GM12878 (cell line): Measurements from ENCODE around the gene SRMS. TPM values are rescaled to one million over a fixed set of nuclear protein-coding genes. Genes with fewer than 3 reads are reported as not detected.

Source experiments
- polyA plus RNA-seq, 11 experiments: library from polyadenylated mRNA; depleted of rRNA in 4 of 11; unstranded in 6 of 11; stranded (reverse) in 5 of 11; fragments of >200 nt; fragmentation: Nextera tagmentation in 4 of 11; fragmentation: Illumina TruSeq in 1 of 11; extraction: Ambion mirVana in 4 of 11; extraction: Trizol in 1 of 11; gene quantifications; 1 replicate in 1 of 11; 2 replicates in 10 of 11; pipeline versions ENCODE4 v1.2.1 to v1.2.3, GENCODE V29; 2011 to 2016; ENCODE audit warnings: inconsistent platforms in 2 of 11, missing spikeins in 2 of 11, low read depth in 1 of 11
- total RNA-seq, 4 experiments: library from RNA; depleted of rRNA in 3 of 4; stranded (reverse); fragments of >200 nt in 3 of 4; fragmentation: Illumina TruSeq in 1 of 4; extraction: Trizol in 1 of 4; gene quantifications; 2 replicates each; pipeline versions ENCODE4 v1.2.1 to v1.2.3, GENCODE V29; 2013 to 2021

SRMS gene
- total and polyA plus RNA-seq, 10 of the 15 experiments (the other 5 are each of a cell fraction or from before 2014, with no cell fraction given) = not detected

Other genes with a start within 250 kb of the SRMS start
Only the 7 nearest of the 15 such genes appear.
- gene KCNQ2, start 75.1 kb downstream of the SRMS start, total RNA-seq (2014; rRNA removed) = not detected in 2 replicates
- not detected in 2 replicates for gene KCNQ2, start 75.1 kb downstream of the SRMS start, total RNA-seq (2014; rRNA removed; fragmentation: Illumina TruSeq; extraction: Trizol)
- gene KCNQ2, start 75.1 kb downstream of the SRMS start, total RNA-seq (2021) = 0.49 TPM in 1 of 2 replicates, not detected in the other
- gene KCNQ2, start 75.1 kb downstream of the SRMS start, polyA plus RNA-seq (2011; rRNA removed) = 0.26 TPM in 1 of 2 replicates, not detected in the other
- gene KCNQ2, start 75.1 kb downstream of the SRMS start, polyA plus RNA-seq (2014; fragmentation: Illumina TruSeq; extraction: Trizol) = not detected in 2 replicates
- not detected for gene KCNQ2, start 75.1 kb downstream of the SRMS start, polyA plus RNA-seq (2014; fragmentation: Nextera tagmentation; extraction: Ambion mirVana)
- 0.05 and 0.06 TPM in 2 replicates for gene KCNQ2, start 75.1 kb downstream of the SRMS start, polyA plus RNA-seq (2014; rRNA removed)
- gene KCNQ2, start 75.1 kb downstream of the SRMS start, polyA plus RNA-seq (2016; fragmentation: Nextera tagmentation; extraction: Ambion mirVana) = not detected
- gene EEF1A2, start 48.7 kb downstream of the SRMS start, total RNA-seq (2014; rRNA removed) = not detected in 2 replicates
- gene EEF1A2, start 48.7 kb downstream of the SRMS start, total RNA-seq (2014; rRNA removed; fragmentation: Illumina TruSeq; extraction: Trizol) = not detected in 2 replicates
- gene EEF1A2, start 48.7 kb downstream of the SRMS start, total RNA-seq (2021) = 0.56 and 0.74 TPM in 2 replicates
- gene EEF1A2, start 48.7 kb downstream of the SRMS start, polyA plus RNA-seq (2011; rRNA removed) = not detected in 2 replicates
- gene EEF1A2, start 48.7 kb downstream of the SRMS start, polyA plus RNA-seq (2014; fragmentation: Illumina TruSeq; extraction: Trizol) = not detected in 2 replicates
- not detected for gene EEF1A2, start 48.7 kb downstream of the SRMS start, polyA plus RNA-seq (2014; fragmentation: Nextera tagmentation; extraction: Ambion mirVana)
- gene EEF1A2, start 48.7 kb downstream of the SRMS start, polyA plus RNA-seq (2014; rRNA removed) = not detected in 2 replicates
- not detected for gene EEF1A2, start 48.7 kb downstream of the SRMS start, polyA plus RNA-seq (2016; fragmentation: Nextera tagmentation; extraction: Ambion mirVana)
- gene PPDPF, start 27.0 kb downstream of the SRMS start, total RNA-seq (2014; rRNA removed) = 36.8 and 47.6 TPM in 2 replicates
- 3.2 and 5.1 TPM in 2 replicates for gene PPDPF, start 27.0 kb downstream of the SRMS start, total RNA-seq (2014; rRNA removed; fragmentation: Illumina TruSeq; extraction: Trizol)
- 154 TPM in 2 replicates for gene PPDPF, start 27.0 kb downstream of the SRMS start, total RNA-seq (2021)
- 0.72 and 1.5 TPM in 2 replicates for gene PPDPF, start 27.0 kb downstream of the SRMS start, polyA plus RNA-seq (2011; rRNA removed)
- 5.2 TPM in 1 of 2 replicates, not detected in the other for gene PPDPF, start 27.0 kb downstream of the SRMS start, polyA plus RNA-seq (2014; fragmentation: Illumina TruSeq; extraction: Trizol)
- gene PPDPF, start 27.0 kb downstream of the SRMS start, polyA plus RNA-seq (2014; fragmentation: Nextera tagmentation; extraction: Ambion mirVana) = 1 to 10 TPM in 1 of 2 experiments, under 1 TPM in 1; 0.32 to 2.8 TPM
- gene PPDPF, start 27.0 kb downstream of the SRMS start, polyA plus RNA-seq (2014; rRNA removed) = 77.6 and 87.7 TPM in 2 replicates
- gene PPDPF, start 27.0 kb downstream of the SRMS start, polyA plus RNA-seq (2016; fragmentation: Nextera tagmentation; extraction: Ambion mirVana) = 10 to 100 TPM; 40.3 to 42.9 TPM
- gene PTK6, start 10.4 kb downstream of the SRMS start, total RNA-seq (2014; rRNA removed) = not detected in 2 replicates
- gene PTK6, start 10.4 kb downstream of the SRMS start, total RNA-seq (2014; rRNA removed; fragmentation: Illumina TruSeq; extraction: Trizol) = 0.09 TPM in 1 of 2 replicates, not detected in the other
- gene PTK6, start 10.4 kb downstream of the SRMS start, total RNA-seq (2021) = 0.21 and 0.24 TPM in 2 replicates
- gene PTK6, start 10.4 kb downstream of the SRMS start, polyA plus RNA-seq (2011; rRNA removed) = 0.20 and 0.32 TPM in 2 replicates
- 0.04 TPM in 1 of 2 replicates, not detected in the other for gene PTK6, start 10.4 kb downstream of the SRMS start, polyA plus RNA-seq (2014; fragmentation: Illumina TruSeq; extraction: Trizol)
- under 1 TPM in 1 of 2 experiments, not detected in 1; 0.02 TPM for gene PTK6, start 10.4 kb downstream of the SRMS start, polyA plus RNA-seq (2014; fragmentation: Nextera tagmentation; extraction: Ambion mirVana)
- gene PTK6, start 10.4 kb downstream of the SRMS start, polyA plus RNA-seq (2014; rRNA removed) = 0.14 and 0.28 TPM in 2 replicates
- gene PTK6, start 10.4 kb downstream of the SRMS start, polyA plus RNA-seq (2016; fragmentation: Nextera tagmentation; extraction: Ambion mirVana) = under 1 TPM in 1 of 2 experiments, not detected in 1; 0.08 TPM
- gene FNDC11, start 6.4 kb upstream of the SRMS start, total RNA-seq (2014; rRNA removed) = 0.40 and 0.54 TPM in 2 replicates
- gene FNDC11, start 6.4 kb upstream of the SRMS start, total RNA-seq (2014; rRNA removed; fragmentation: Illumina TruSeq; extraction: Trizol) = 0.09 TPM in 1 of 2 replicates, not detected in the other
- 0.72 and 0.77 TPM in 2 replicates for gene FNDC11, start 6.4 kb upstream of the SRMS start, total RNA-seq (2021)
- 0.26 and 0.31 TPM in 2 replicates for gene FNDC11, start 6.4 kb upstream of the SRMS start, polyA plus RNA-seq (2011; rRNA removed)
- gene FNDC11, start 6.4 kb upstream of the SRMS start, polyA plus RNA-seq (2014; fragmentation: Illumina TruSeq; extraction: Trizol) = 0.09 TPM in 1 of 2 replicates, not detected in the other
- not detected for gene FNDC11, start 6.4 kb upstream of the SRMS start, polyA plus RNA-seq (2014; fragmentation: Nextera tagmentation; extraction: Ambion mirVana)
- 0.37 and 1.0 TPM in 2 replicates for gene FNDC11, start 6.4 kb upstream of the SRMS start, polyA plus RNA-seq (2014; rRNA removed)
- gene FNDC11, start 6.4 kb upstream of the SRMS start, polyA plus RNA-seq (2016; fragmentation: Nextera tagmentation; extraction: Ambion mirVana) = under 1 TPM; 0.24 to 0.37 TPM
- 19.9 and 22.1 TPM in 2 replicates for gene HELZ2, start 26.5 kb upstream of the SRMS start, total RNA-seq (2014; rRNA removed)
- 6.7 and 7.1 TPM in 2 replicates for gene HELZ2, start 26.5 kb upstream of the SRMS start, total RNA-seq (2014; rRNA removed; fragmentation: Illumina TruSeq; extraction: Trizol)
- 33.3 and 36.9 TPM in 2 replicates for gene HELZ2, start 26.5 kb upstream of the SRMS start, total RNA-seq (2021)
- gene HELZ2, start 26.5 kb upstream of the SRMS start, polyA plus RNA-seq (2011; rRNA removed) = 8.3 and 17.2 TPM in 2 replicates
- gene HELZ2, start 26.5 kb upstream of the SRMS start, polyA plus RNA-seq (2014; fragmentation: Illumina TruSeq; extraction: Trizol) = 0.73 and 5.7 TPM in 2 replicates
- under 1 TPM; 0.05 to 0.08 TPM for gene HELZ2, start 26.5 kb upstream of the SRMS start, polyA plus RNA-seq (2014; fragmentation: Nextera tagmentation; extraction: Ambion mirVana)
- 21.1 and 23.0 TPM in 2 replicates for gene HELZ2, start 26.5 kb upstream of the SRMS start, polyA plus RNA-seq (2014; rRNA removed)
- 1 to 10 TPM; 1.8 to 1.9 TPM for gene HELZ2, start 26.5 kb upstream of the SRMS start, polyA plus RNA-seq (2016; fragmentation: Nextera tagmentation; extraction: Ambion mirVana)
- 14.8 and 15.1 TPM in 2 replicates for gene GMEB2, start 79.4 kb upstream of the SRMS start, total RNA-seq (2014; rRNA removed)
- 4.9 and 5.2 TPM in 2 replicates for gene GMEB2, start 79.4 kb upstream of the SRMS start, total RNA-seq (2014; rRNA removed; fragmentation: Illumina TruSeq; extraction: Trizol)
- 13.3 and 14.8 TPM in 2 replicates for gene GMEB2, start 79.4 kb upstream of the SRMS start, total RNA-seq (2021)
- 6.9 and 10.8 TPM in 2 replicates for gene GMEB2, start 79.4 kb upstream of the SRMS start, polyA plus RNA-seq (2011; rRNA removed)
- gene GMEB2, start 79.4 kb upstream of the SRMS start, polyA plus RNA-seq (2014; fragmentation: Illumina TruSeq; extraction: Trizol) = 3.1 and 5.4 TPM in 2 replicates
- gene GMEB2, start 79.4 kb upstream of the SRMS start, polyA plus RNA-seq (2014; fragmentation: Nextera tagmentation; extraction: Ambion mirVana) = under 1 TPM; 0.08 to 0.27 TPM
- 12.7 and 14.2 TPM in 2 replicates for gene GMEB2, start 79.4 kb upstream of the SRMS start, polyA plus RNA-seq (2014; rRNA removed)
- gene GMEB2, start 79.4 kb upstream of the SRMS start, polyA plus RNA-seq (2016; fragmentation: Nextera tagmentation; extraction: Ambion mirVana) = 1 to 10 TPM; 3.4 to 8.3 TPM